Glutamatergic neuron (in vitro differentiated cells): Measurements from ENCODE around the gene GSTO2. TPM values are rescaled to one million over a fixed set of nuclear protein-coding genes. Genes with fewer than 3 reads are reported as not detected.

Experiments used
- DNase-seq: peaks from one replicate; pipeline ENCODE4 v3.0.0; 2022
- H3K27ac Mint-ChIP-seq: one replicate; pipeline ENCODE4 v1.8.0; 2020; ENCODE audit warnings: mild to moderate bottlenecking, mixed read lengths, inconsistent platforms; ENCODE audit not compliant: unreplicated experiment
- H3K27me3 Mint-ChIP-seq: one replicate; pipeline ENCODE4 v1.8.0; 2020; ENCODE audit warnings: mild to moderate bottlenecking, moderate library complexity, mixed read lengths, inconsistent platforms; ENCODE audit not compliant: unreplicated experiment
- H3K36me3 Mint-ChIP-seq: one replicate; pipeline ENCODE4 v1.8.0; 2020; ENCODE audit warnings: mild to moderate bottlenecking, mixed read lengths, inconsistent platforms; ENCODE audit not compliant: unreplicated experiment
- H3K4me1 Mint-ChIP-seq: one replicate; pipeline ENCODE4 v1.8.0; 2020; ENCODE audit warnings: mild to moderate bottlenecking, low read depth, mixed read lengths, inconsistent platforms; ENCODE audit not compliant: unreplicated experiment
- H3K4me3 Mint-ChIP-seq: one replicate; pipeline ENCODE4 v1.8.0; 2020; ENCODE audit warnings: mild to moderate bottlenecking, mixed read lengths, inconsistent platforms; ENCODE audit not compliant: unreplicated experiment
- H3K9me3 Mint-ChIP-seq: one replicate; pipeline ENCODE4 v1.8.0; 2020; ENCODE audit warnings: mild to moderate bottlenecking, moderate library complexity, mixed read lengths, inconsistent platforms; ENCODE audit not compliant: unreplicated experiment
- total RNA-seq: library from RNA; stranded (reverse); fragmentation: NEBNext Ultra II Directional; extraction: Animal tissue kit (Norgen Biotek cat#: 25700); gene quantifications from one replicate; pipeline ENCODE4 v1.2.1, GENCODE V29; 2021; ENCODE audit not compliant: unreplicated experiment
- TF ChIP-seq, protein P1 (sequence below): fragments of 200-600 bp; sonication (generic); IDR thresholded peaks from one replicate; pipeline ENCODE4 v1.5.0; 2021; ENCODE audit not compliant: partially characterized antibody, unreplicated experiment

Gene GSTO2
- total RNA-seq, 1 donor from 2014 or later = 2.0 TPM

GRCh38 chr10:104331208-104331838 is 62.3 kb downstream of the GSTO2 start:
- DNase-seq = no peak
- H3K36me3 Mint-ChIP-seq = no peaks in the 10 kb centered on the region
- peaks cover 16% of the 10 kb centered on the region for H3K27me3 Mint-ChIP-seq
- peak overlapping the region; percentile 45 for H3K4me3 Mint-ChIP-seq
- TF ChIP-seq, protein P1, sequence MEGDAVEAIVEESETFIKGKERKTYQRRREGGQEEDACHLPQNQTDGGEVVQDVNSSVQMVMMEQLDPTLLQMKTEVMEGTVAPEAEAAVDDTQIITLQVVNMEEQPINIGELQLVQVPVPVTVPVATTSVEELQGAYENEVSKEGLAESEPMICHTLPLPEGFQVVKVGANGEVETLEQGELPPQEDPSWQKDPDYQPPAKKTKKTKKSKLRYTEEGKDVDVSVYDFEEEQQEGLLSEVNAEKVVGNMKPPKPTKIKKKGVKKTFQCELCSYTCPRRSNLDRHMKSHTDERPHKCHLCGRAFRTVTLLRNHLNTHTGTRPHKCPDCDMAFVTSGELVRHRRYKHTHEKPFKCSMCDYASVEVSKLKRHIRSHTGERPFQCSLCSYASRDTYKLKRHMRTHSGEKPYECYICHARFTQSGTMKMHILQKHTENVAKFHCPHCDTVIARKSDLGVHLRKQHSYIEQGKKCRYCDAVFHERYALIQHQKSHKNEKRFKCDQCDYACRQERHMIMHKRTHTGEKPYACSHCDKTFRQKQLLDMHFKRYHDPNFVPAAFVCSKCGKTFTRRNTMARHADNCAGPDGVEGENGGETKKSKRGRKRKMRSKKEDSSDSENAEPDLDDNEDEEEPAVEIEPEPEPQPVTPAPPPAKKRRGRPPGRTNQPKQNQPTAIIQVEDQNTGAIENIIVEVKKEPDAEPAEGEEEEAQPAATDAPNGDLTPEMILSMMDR = no peak
- H3K9me3 Mint-ChIP-seq = peaks cover 16% of the 10 kb centered on the region
- H3K4me1 Mint-ChIP-seq = peaks cover 75% of the 10 kb centered on the region
- H3K27ac Mint-ChIP-seq = peak overlapping the region; percentile 86

DNA sequence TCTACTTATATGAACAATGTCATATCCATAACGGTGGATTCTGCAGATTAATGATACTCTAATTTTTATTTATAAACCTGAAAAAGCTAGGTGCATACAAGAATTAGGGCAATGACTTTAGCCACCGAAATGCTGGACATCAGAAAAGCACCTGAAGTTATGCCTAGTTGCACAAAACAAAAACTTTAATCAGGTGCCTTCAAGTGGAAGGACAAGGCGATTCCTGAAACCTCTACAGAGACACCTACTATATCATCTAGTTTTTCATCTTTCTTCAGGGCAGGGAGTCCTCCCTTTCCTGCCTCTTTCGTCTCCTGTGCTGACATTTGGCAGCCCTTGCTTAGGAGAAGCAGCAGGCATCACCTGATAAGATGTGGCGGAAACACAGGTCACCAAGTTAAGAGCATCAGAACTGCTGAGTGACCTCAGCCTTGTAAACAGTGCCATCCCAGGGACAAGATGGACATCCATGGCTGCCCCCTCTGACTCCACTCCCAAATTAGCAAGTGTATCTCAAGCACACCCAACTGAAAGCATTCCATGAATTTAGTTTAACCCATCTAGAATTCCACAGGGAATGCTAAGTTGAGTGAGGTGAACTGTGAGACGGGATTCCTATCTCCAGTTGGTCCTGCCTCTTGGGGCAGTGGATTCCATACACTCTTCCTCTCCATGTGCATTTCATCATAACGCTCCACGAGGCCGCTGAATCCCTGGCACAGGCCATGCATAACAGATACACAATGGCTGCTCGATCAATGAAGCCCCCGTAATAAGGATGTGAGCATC is 63.5 kb downstream of the GSTO2 start:
- peaks cover 71% of the 10 kb centered on the region for H3K4me1 Mint-ChIP-seq

DNA sequence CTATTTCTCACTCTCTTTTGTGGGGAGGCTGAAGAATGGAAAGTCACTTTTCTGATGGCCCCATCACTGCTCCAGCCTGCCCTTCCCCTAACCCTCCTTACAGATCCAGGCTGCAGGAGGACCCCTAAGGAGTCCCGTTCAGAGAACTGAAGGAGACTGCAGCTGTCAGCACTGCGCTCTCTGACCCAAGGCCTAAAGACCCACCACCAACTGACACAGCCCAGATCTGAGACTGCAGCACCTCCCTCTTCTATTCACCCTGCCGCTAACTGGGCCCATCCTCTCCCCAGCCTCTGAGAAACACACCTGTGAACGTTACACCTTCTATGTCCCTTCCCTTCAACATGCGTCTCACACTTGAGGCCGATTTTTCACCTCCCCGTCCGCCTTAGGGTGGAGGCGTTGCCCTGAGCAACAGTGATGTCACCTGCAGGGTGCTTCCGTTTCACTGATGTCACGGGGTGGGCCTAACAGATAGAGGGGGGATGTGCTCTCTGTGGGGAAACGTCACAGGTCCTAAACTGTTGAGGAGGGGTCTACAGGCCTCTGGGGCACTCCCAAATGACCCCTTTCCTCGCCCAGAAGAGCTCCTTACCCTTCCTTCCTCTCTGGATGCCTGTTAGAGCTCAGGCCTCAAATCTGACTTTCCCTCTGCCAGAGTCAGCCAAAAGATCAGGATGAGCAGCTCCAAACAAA is 64.2 kb downstream of the GSTO2 start:
- DNase-seq = no peak
- Mint-ChIP-seq H3K4me1 (peaks cover 65% of the 10 kb centered on the region), H3K27me3 (peaks cover 10% of the 10 kb centered on the region)

More for the DNA sequence above, 63.5 kb downstream of the GSTO2 start:
- Mint-ChIP-seq H3K27ac (peak overlapping the region; percentile 85), H3K9me3 (peaks cover 20% of the 10 kb centered on the region), H3K36me3 (no peaks in the 10 kb centered on the region), H3K27me3 (peaks cover 10% of the 10 kb centered on the region), H3K4me3 (peak overlapping the region; percentile 61)
- DNase-seq = no peak
- TF ChIP-seq, protein P1 = no peak

DNA sequence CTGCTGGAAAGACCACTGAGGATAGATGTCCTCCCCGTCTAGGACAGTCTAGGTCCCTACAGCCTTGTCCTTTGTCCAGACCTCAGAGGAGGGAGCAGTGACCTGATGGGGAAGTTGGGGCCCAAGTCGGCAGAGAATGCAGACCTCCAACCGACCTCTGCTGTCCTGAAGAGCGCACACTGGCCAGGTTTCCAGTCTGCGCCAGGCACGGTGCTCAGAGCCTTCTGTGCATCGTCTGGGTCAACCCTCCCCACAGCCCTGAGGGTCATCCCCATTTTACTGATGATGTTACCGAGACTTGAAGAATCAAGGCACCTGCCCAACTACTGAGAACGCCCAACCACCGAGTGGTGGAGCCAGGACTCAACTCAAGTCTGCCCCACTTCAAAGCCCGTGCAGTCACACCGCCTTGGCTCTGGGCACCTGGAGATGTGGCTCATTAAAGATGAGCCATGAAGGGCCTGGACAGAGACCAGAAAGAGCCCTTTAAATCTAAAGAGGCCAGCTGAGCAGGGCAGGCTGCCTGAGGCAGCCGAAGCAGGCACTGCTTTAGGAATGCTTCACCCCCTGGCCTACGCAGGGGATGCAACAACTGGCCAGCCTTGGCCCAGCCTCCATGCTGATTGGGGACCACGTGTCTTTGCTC is 64.9 kb downstream of the GSTO2 start:
- peaks cover 15% of the 10 kb centered on the region for H3K9me3 Mint-ChIP-seq
- DNase-seq = no peak
- H3K27ac Mint-ChIP-seq = peak overlapping the region; percentile 93
- H3K36me3 Mint-ChIP-seq = no peaks in the 10 kb centered on the region
- peak overlapping the region; percentile 89 for H3K4me3 Mint-ChIP-seq
- TF ChIP-seq, protein P1 = no peak
- H3K27me3 Mint-ChIP-seq = peaks cover 8% of the 10 kb centered on the region
- H3K4me1 Mint-ChIP-seq = peaks cover 60% of the 10 kb centered on the region

More for the DNA sequence above, 64.2 kb downstream of the GSTO2 start:
- peaks cover 18% of the 10 kb centered on the region for H3K9me3 Mint-ChIP-seq
- H3K27ac Mint-ChIP-seq = peak overlapping the region; percentile 85
- TF ChIP-seq, protein P1 = no peak
- H3K4me3 Mint-ChIP-seq = peak overlapping the region; percentile 61
- no peaks in the 10 kb centered on the region for H3K36me3 Mint-ChIP-seq
